ENCODE measurements around the gene TMEM175. TPM values are rescaled to one million over a fixed set of nuclear protein-coding genes. Genes with fewer than 3 reads are reported as not detected.

TMEM175 gene
- total and polyA plus RNA-seq, 2 of the 13 experiments (the other 11 are each of a cell fraction or from before 2014, with no cell fraction given), result 5.1 to 9.9 TPM

DNA sequence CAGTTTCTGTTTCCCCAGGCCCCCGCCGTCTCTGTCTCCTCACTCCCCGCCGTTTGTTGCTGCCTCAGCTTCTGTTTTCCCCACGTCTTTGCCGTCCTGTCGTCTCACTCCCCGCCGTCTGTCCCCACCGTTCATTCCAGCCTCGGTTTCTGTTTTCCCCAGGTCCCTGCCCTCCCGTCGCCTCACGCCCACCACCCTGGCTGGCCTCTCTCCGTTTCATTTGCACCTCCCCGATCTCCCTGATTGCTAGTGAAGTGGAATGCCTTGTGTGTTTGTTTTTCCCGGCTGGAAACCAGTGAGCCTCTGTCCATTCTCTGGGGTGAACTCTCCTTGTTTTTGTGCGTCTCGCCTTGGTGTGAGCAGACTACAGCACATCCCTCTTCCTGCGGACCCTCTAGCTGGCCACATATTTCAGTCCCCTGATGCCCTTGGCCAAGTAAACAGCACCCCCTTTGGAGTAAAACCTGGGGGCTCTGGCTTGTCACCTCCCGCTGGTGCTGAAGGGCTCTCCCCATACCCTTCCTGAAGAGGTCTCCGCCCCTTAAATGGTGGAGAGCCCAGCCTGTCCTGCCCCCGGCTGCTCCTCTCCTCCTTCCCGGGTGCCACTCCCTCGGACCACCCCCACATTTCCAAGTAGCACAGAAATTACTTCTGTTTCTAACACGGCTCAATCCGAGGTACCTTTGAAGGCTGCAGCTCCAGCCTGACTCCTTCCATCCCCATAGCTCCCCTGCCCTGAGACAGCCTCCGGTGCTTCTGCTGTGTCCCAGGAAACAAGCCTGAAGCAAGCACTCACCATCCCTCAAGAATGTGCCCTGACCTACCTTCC is 13.2 kb downstream of the TMEM175 start:
- Histone ChIP-seq H3K4me3 (replicated peaks in 1 of 3; ENCODE audit: insufficient read depth in 1 of 3, low read depth in 2 of 3, low read length in 3 of 3) (peak overlapping the region; percentile 42 to 68 (median 43)), H3K9ac (ENCODE audit: insufficient read depth, low read depth, low read length) (peak overlapping the region; percentile 9; the same call in 1 of the 2 replicates), H3K4me2 (ENCODE audit: low read depth, low read length) (peak overlapping the region; percentile 83), H3K27me3 (ENCODE audit: control insufficient read depth in 1 of 2, insufficient read depth in 2 of 2, low read length in 2 of 2) (no peaks in the 10 kb centered on the region), H3K4me1 (ENCODE audit: insufficient read depth, low read length) (peaks cover 31% of the 10 kb centered on the region), H3K27ac (ENCODE audit: extremely low read length, insufficient read depth, low read length) (no peak overlapping the region), H3K36me3 (replicated peaks in 1 of 2; ENCODE audit: control insufficient read depth in 1 of 2, insufficient read depth in 2 of 2, low read length in 2 of 2) (no peaks in the 10 kb centered on the region), H3K79me2 (ENCODE audit: insufficient read depth, low read length) (no peaks in the 10 kb centered on the region), H3K9me3 (ENCODE audit: low read length) (no peaks in the 10 kb centered on the region), H2AFZ (ENCODE audit: low read length) (no peak overlapping the region), H4K20me1 (ENCODE audit: insufficient read depth, low read length) (no peaks in the 10 kb centered on the region)
- CTCF ChIA-PET (ENCODE audit: low intra/inter-chr PET ratio, low total read pairs), result no interaction called here
- in situ Hi-C loops (cut with HindIII; ENCODE audit: extremely low pct_ligation_motif_present, low pct_unique_long_range_greater_than_20kb), result no loop called here
- FAIRE-seq, result peak; percentile 60
- intact Hi-C loops (cut with micrococcal nuclease; ENCODE audit: unreplicated experiment), result no loop called here
- no TSS peak for BruUV-seq (replicated peaks)
- WGBS (ENCODE audit: low lambda C conversion rate), result 10% methylated on average over 28 of the region's 28 CpGs
- peak; percentile 54 for ATAC-seq
- DNase-seq (ENCODE audit: low spot score), result peak; percentile 39
- TF ChIP-seq RARA (CRISPR knock-in tag; IDR thresholded peaks at IDR 0.05) (no peak), SMC3 (IDR thresholded peaks at IDR 0.05; ENCODE audit: low read length) (no peak), AHR (CRISPR knock-in tag; IDR thresholded peaks at IDR 0.05) (no peak), ZBTB8A (CRISPR knock-in tag; IDR thresholded peaks at IDR 0.05; ENCODE audit: borderline replicate concordance, low read depth) (no peak), YEATS4 (CRISPR knock-in tag; IDR thresholded peaks at IDR 0.05; ENCODE audit: borderline replicate concordance) (no peak), ZNF891 (CRISPR knock-in tag; IDR thresholded peaks at IDR 0.05) (0 out of 2 replicates have a peak, but pooled peaks have one; percentile 25), SAP130 (CRISPR knock-in tag; IDR thresholded peaks at IDR 0.05; ENCODE audit: low read depth) (peak; percentile 19; the same call in 1 of the 2 replicates), ZNF782 (CRISPR knock-in tag; IDR thresholded peaks at IDR 0.05; ENCODE audit: borderline replicate concordance) (0 out of 2 replicates have a peak, but pooled peaks have one; percentile 29), PITX1 (CRISPR knock-in tag; IDR thresholded peaks at IDR 0.05) (no peak), ZBTB3 (CRISPR knock-in tag; IDR thresholded peaks at IDR 0.05; ENCODE audit: borderline replicate concordance, low read depth) (no peak), TBX2 (CRISPR knock-in tag; IDR thresholded peaks at IDR 0.05; ENCODE audit: borderline replicate concordance) (0 out of 2 replicates have a peak, but pooled peaks have one; percentile 19)
- TF ChIP-seq, protein P1, sequence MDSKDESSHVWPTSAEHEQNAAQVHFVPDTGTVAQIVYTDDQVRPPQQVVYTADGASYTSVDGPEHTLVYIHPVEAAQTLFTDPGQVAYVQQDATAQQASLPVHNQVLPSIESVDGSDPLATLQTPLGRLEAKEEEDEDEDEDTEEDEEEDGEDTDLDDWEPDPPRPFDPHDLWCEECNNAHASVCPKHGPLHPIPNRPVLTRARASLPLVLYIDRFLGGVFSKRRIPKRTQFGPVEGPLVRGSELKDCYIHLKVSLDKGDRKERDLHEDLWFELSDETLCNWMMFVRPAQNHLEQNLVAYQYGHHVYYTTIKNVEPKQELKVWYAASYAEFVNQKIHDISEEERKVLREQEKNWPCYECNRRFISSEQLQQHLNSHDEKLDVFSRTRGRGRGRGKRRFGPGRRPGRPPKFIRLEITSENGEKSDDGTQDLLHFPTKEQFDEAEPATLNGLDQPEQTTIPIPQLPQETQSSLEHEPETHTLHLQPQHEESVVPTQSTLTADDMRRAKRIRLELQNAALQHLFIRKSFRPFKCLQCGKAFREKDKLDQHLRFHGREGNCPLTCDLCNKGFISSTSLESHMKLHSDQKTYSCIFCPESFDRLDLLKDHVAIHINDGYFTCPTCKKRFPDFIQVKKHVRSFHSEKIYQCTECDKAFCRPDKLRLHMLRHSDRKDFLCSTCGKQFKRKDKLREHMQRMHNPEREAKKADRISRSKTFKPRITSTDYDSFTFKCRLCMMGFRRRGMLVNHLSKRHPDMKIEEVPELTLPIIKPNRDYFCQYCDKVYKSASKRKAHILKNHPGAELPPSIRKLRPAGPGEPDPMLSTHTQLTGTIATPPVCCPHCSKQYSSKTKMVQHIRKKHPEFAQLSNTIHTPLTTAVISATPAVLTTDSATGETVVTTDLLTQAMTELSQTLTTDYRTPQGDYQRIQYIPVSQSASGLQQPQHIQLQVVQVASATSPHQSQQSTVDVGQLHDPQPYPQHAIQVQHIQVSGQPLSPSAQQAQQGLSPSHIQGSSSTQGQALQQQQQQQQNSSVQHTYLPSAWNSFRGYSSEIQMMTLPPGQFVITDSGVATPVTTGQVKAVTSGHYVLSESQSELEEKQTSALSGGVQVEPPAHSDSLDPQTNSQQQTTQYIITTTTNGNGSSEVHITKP (CRISPR knock-in tag; IDR thresholded peaks at IDR 0.05; ENCODE audit: low read depth), result 0 out of 2 replicates have a peak, but pooled peaks have one; percentile 34
- TF ChIP-seq, protein P2, sequence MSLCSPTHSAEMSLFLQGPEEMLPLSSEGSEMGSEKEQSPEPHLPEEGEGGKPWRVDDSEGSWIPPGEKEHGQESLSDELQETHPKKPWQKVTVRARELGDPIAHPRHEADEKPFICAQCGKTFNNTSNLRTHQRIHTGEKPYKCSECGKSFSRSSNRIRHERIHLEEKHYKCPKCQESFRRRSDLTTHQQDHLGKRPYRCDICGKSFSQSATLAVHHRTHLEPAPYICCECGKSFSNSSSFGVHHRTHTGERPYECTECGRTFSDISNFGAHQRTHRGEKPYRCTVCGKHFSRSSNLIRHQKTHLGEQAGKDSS (CRISPR knock-in tag; IDR thresholded peaks at IDR 0.05; ENCODE audit: borderline replicate concordance, low read depth), result peak; percentile 40; the same call in 1 of the 2 replicates
- TF ChIP-seq, protein P3, sequence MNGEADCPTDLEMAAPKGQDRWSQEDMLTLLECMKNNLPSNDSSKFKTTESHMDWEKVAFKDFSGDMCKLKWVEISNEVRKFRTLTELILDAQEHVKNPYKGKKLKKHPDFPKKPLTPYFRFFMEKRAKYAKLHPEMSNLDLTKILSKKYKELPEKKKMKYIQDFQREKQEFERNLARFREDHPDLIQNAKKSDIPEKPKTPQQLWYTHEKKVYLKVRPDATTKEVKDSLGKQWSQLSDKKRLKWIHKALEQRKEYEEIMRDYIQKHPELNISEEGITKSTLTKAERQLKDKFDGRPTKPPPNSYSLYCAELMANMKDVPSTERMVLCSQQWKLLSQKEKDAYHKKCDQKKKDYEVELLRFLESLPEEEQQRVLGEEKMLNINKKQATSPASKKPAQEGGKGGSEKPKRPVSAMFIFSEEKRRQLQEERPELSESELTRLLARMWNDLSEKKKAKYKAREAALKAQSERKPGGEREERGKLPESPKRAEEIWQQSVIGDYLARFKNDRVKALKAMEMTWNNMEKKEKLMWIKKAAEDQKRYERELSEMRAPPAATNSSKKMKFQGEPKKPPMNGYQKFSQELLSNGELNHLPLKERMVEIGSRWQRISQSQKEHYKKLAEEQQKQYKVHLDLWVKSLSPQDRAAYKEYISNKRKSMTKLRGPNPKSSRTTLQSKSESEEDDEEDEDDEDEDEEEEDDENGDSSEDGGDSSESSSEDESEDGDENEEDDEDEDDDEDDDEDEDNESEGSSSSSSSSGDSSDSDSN (CRISPR knock-in tag; IDR thresholded peaks at IDR 0.05), result 0 out of 2 replicates have a peak, but pooled peaks have one; percentile 22
- POLR2A ChIA-PET, result interaction anchor here (1.2 kb wide), 1 partner anchor 13 kb away, joined by 3 read pairs; the partner anchor contains the start of genes GAK and TMEM175

Measured in HepG2 (cell line).